Germinal center (tissue), 1 donor: Measurements from ENCODE around the gene TNS2.
"Not testable (repeated sequence)": the region's sequence is repeated elsewhere in the genome, so short reads cannot be mapped to it uniquely, and the experiment has no call there.

Source experiments
- DNase-seq: peaks from one replicate; pipeline ENCODE4 v3.0.0; 2012; ENCODE audit warnings: mixed read lengths, low spot score

The TNS2 gene

GRCh38 chr12:53096089-53096741 is 46.4 kb downstream of the TNS2 start:
- no peak for DNase-seq

GRCh38 chr12:53096759-53097158 is 46.9 kb downstream of the TNS2 start:
- DNase-seq, result no peak

- no peak for DNase-seq
Observed at GRCh38 chr12:53097207-53097563, 47.3 kb downstream of the TNS2 start.

- peak; percentile 56 for DNase-seq
Observed at GRCh38 chr12:53097564-53098353, 47.9 kb downstream of the TNS2 start, which contains the start of gene IGFBP6. Gene IGFBP6 (plus strand): TSS chr12:53097667. CDS start chr12:53097718, 51 bp downstream.

- DNase-seq, result no peak
Observed at GRCh38 chr12:53098354-53098981, 48.6 kb downstream of the TNS2 start.

- DNase-seq, result peak; percentile 86
Observed at GRCh38 chr12:53099071-53099882, 49.4 kb downstream of the TNS2 start.

- no peak for DNase-seq
Observed at GRCh38 chr12:53100466-53101151, 50.7 kb downstream of the TNS2 start.

GRCh38 chr12:53101266-53101665 is 51.4 kb downstream of the TNS2 start:
- DNase-seq, result no peak

GRCh38 chr12:53101931-53102781 is 52.3 kb downstream of the TNS2 start:
- no peak for DNase-seq

- no peak for DNase-seq
Observed at GRCh38 chr12:53102883-53103807, 53.3 kb downstream of the TNS2 start, which contains the start of gene SOAT2. Gene SOAT2 (plus strand): TSS chr12:53103486. CDS start chr12:53103578, 92 bp downstream.

- no peak for DNase-seq
Observed at GRCh38 chr12:53103860-53104305, 54.0 kb downstream of the TNS2 start.

- no peak for DNase-seq
Observed at GRCh38 chr12:53105256-53105655, 55.4 kb downstream of the TNS2 start.

GRCh38 chr12:53105712-53106439 is 56.0 kb downstream of the TNS2 start:
- DNase-seq, result no peak

GRCh38 chr12:53107122-53107521 is 57.3 kb downstream of the TNS2 start:
- no peak for DNase-seq

- not testable (repeated sequence) for DNase-seq
Observed at GRCh38 chr12:53112431-53112830, 62.6 kb downstream of the TNS2 start.

- DNase-seq, result no peak
Observed at GRCh38 chr12:53113136-53113705, 63.4 kb downstream of the TNS2 start.

GRCh38 chr12:53113951-53114350 is 64.1 kb downstream of the TNS2 start:
- no peak for DNase-seq
